Measurements from ENCODE around the gene LAGE3. TPM values are rescaled to one million over a fixed set of nuclear protein-coding genes. Genes with fewer than 3 reads are reported as not detected.

LAGE3 gene
- total and polyA plus RNA-seq, 10 of the 15 experiments (the other 5 are each of a cell fraction or from before 2014, with no cell fraction given), result 5.3 to 63.7 (median 19.7) TPM

DNA sequence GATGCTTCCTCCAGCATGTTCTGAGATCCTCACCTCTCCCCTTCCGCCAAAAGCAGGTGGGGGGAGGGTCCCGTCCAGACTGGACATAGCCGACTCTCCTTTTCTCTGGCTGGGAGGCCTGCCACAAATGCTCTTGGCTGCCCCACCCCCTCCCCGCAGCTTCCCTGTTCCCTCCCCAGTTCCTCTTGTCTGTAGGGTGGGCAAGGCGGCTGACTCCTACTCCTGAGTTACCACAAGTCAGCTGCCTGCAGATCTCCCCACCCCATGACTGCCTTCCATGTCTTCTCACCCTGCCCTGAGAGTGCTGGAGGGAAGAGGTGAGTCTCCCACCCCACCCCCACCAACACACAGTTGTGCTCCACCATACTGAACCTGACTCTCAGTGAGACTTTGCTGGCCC is 47.7 kb downstream of the LAGE3 start (continued):
- TF ChIP-seq, protein P1, sequence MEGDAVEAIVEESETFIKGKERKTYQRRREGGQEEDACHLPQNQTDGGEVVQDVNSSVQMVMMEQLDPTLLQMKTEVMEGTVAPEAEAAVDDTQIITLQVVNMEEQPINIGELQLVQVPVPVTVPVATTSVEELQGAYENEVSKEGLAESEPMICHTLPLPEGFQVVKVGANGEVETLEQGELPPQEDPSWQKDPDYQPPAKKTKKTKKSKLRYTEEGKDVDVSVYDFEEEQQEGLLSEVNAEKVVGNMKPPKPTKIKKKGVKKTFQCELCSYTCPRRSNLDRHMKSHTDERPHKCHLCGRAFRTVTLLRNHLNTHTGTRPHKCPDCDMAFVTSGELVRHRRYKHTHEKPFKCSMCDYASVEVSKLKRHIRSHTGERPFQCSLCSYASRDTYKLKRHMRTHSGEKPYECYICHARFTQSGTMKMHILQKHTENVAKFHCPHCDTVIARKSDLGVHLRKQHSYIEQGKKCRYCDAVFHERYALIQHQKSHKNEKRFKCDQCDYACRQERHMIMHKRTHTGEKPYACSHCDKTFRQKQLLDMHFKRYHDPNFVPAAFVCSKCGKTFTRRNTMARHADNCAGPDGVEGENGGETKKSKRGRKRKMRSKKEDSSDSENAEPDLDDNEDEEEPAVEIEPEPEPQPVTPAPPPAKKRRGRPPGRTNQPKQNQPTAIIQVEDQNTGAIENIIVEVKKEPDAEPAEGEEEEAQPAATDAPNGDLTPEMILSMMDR (IDR thresholded peaks at IDR 0.05 in 2 of 3, conservative IDR thresholded peaks at IDR 0.05 in 1 of 3; ENCODE audit: control insufficient read depth in 2 of 3, extremely low read depth in 1 of 3, insufficient read depth in 1 of 3, low read depth in 3 of 3, low read length in 3 of 3), result no peak
- TF ChIP-seq TAF1 (IDR thresholded peaks at IDR 0.05; ENCODE audit: borderline replicate concordance, low read depth, low read length) (no peak), ZNF207 (IDR thresholded peaks at IDR 0.05; ENCODE audit: borderline replicate concordance) (no peak), MXI1 (IDR thresholded peaks at IDR 0.05; ENCODE audit: low read depth, low read length) (no peak), SUZ12 (IDR thresholded peaks at IDR 0.05; ENCODE audit: unreplicated experiment) (no peak), CBFB (IDR thresholded peaks at IDR 0.05; ENCODE audit: low read depth) (no peak), BMI1 (IDR thresholded peaks at IDR 0.05; ENCODE audit: borderline replicate concordance) (no peak), PAX8 (IDR thresholded peaks at IDR 0.05) (no peak), MTA3 (IDR thresholded peaks at IDR 0.05; ENCODE audit: borderline replicate concordance, low read length) (no peak)
- TF ChIP-seq, protein P2, sequence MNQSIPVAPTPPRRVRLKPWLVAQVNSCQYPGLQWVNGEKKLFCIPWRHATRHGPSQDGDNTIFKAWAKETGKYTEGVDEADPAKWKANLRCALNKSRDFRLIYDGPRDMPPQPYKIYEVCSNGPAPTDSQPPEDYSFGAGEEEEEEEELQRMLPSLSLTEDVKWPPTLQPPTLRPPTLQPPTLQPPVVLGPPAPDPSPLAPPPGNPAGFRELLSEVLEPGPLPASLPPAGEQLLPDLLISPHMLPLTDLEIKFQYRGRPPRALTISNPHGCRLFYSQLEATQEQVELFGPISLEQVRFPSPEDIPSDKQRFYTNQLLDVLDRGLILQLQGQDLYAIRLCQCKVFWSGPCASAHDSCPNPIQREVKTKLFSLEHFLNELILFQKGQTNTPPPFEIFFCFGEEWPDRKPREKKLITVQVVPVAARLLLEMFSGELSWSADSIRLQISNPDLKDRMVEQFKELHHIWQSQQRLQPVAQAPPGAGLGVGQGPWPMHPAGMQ (IDR thresholded peaks at IDR 0.05; ENCODE audit: borderline replicate concordance), result no peak
- TF ChIP-seq, protein P3, sequence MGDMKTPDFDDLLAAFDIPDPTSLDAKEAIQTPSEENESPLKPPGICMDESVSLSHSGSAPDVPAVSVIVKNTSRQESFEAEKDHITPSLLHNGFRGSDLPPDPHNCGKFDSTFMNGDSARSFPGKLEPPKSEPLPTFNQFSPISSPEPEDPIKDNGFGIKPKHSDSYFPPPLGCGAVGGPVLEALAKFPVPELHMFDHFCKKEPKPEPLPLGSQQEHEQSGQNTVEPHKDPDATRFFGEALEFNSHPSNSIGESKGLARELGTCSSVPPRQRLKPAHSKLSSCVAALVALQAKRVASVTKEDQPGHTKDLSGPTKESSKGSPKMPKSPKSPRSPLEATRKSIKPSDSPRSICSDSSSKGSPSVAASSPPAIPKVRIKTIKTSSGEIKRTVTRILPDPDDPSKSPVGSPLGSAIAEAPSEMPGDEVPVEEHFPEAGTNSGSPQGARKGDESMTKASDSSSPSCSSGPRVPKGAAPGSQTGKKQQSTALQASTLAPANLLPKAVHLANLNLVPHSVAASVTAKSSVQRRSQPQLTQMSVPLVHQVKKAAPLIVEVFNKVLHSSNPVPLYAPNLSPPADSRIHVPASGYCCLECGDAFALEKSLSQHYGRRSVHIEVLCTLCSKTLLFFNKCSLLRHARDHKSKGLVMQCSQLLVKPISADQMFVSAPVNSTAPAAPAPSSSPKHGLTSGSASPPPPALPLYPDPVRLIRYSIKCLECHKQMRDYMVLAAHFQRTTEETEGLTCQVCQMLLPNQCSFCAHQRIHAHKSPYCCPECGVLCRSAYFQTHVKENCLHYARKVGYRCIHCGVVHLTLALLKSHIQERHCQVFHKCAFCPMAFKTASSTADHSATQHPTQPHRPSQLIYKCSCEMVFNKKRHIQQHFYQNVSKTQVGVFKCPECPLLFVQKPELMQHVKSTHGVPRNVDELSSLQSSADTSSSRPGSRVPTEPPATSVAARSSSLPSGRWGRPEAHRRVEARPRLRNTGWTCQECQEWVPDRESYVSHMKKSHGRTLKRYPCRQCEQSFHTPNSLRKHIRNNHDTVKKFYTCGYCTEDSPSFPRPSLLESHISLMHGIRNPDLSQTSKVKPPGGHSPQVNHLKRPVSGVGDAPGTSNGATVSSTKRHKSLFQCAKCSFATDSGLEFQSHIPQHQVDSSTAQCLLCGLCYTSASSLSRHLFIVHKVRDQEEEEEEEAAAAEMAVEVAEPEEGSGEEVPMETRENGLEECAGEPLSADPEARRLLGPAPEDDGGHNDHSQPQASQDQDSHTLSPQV (IDR thresholded peaks at IDR 0.05), result no peak
- TF ChIP-seq, protein P4, sequence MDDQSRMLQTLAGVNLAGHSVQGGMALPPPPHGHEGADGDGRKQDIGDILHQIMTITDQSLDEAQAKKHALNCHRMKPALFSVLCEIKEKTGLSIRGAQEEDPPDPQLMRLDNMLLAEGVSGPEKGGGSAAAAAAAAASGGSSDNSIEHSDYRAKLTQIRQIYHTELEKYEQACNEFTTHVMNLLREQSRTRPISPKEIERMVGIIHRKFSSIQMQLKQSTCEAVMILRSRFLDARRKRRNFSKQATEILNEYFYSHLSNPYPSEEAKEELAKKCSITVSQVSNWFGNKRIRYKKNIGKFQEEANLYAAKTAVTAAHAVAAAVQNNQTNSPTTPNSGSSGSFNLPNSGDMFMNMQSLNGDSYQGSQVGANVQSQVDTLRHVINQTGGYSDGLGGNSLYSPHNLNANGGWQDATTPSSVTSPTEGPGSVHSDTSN (IDR thresholded peaks at IDR 0.05; ENCODE audit: insufficient replicate concordance, low read depth, low read length), result no peak

Data from GM12878 (cell line).